ENCODE measurements around the gene KIRREL3. TPM values are rescaled to one million over a fixed set of nuclear protein-coding genes. Genes with fewer than 3 reads are reported as not detected.

Gene KIRREL3
- total and polyA plus RNA-seq, 2 donors (not counting 3 experiments of a cell fraction or from before 2014, with no cell fraction given): not detected

GRCh38 chr11:127023991-127024390, 23.4 kb upstream of the KIRREL3 start:
- dilution Hi-C loops (cut with MboI; ENCODE audit: extremely low pct_ligation_motif_present, low sequenced_read_pairs): no loop called here
- POLR2A ChIA-PET: no interaction called here
- Histone ChIP-seq H3K4me1 (ENCODE audit: control insufficient read depth, extremely low read depth, insufficient read depth, low read length) (no peaks in the 10 kb centered on the region), H3K4me3 (replicated peaks in 1 of 3; ENCODE audit: insufficient read depth in 1 of 3, low read depth in 1 of 3, low read length in 3 of 3) (no peak overlapping the region), H3K4me2 (ENCODE audit: insufficient read depth, low read length) (no peak overlapping the region), H3K9ac (replicated peaks; ENCODE audit: extremely low read depth, insufficient read depth, low read length) (no peak overlapping the region), H3K9me1 (replicated peaks; ENCODE audit: control insufficient read depth, extremely low read depth, insufficient read depth, low read length) (no peaks in the 10 kb centered on the region), H3K79me2 (ENCODE audit: control insufficient read depth, insufficient read depth, low read length) (no peaks in the 10 kb centered on the region), H4K20me1 (replicated peaks; ENCODE audit: control insufficient read depth, extremely low read depth, insufficient read depth, low read length) (no peaks in the 10 kb centered on the region), H3K9me3 (replicated peaks; ENCODE audit: control insufficient read depth, insufficient read depth, low read length) (no peaks in the 10 kb centered on the region), H3K27ac (ENCODE audit: insufficient read depth, low read depth, low read length) (no peak overlapping the region), H3K36me3 (ENCODE audit: control insufficient read depth in 2 of 2, extremely low read depth in 1 of 2, insufficient read depth in 2 of 2, low read length in 2 of 2) (no peaks in the 10 kb centered on the region), H3K27me3 (ENCODE audit: control insufficient read depth in 2 of 2, insufficient read depth in 2 of 2, low read length in 2 of 2) (no peaks in the 10 kb centered on the region), H2AFZ (ENCODE audit: low read depth, low read length) (no peak overlapping the region)
- no peak for TF ChIP-seq CTCF (IDR thresholded peaks at IDR 0.05; ENCODE audit: extremely low read depth in 1 of 2, insufficient read depth in 1 of 2, low read depth in 1 of 2, low read length in 2 of 2)
- no peak for TF ChIP-seq POLR2AphosphoS5 (IDR thresholded peaks at IDR 0.05; ENCODE audit: insufficient read depth, low read depth, low read length)
- TF ChIP-seq GATA2 (IDR thresholded peaks at IDR 0.05; ENCODE audit: insufficient read depth, insufficient read length, low read depth, low read length): no peak
- TF ChIP-seq EZH2 (IDR thresholded peaks at IDR 0.05; ENCODE audit: borderline replicate concordance, low read depth, low read length, severe bottlenecking): no peak
- no peak for TF ChIP-seq MYC (IDR thresholded peaks at IDR 0.05; ENCODE audit: low read depth, low read length)
- TF ChIP-seq MAX (IDR thresholded peaks at IDR 0.05; ENCODE audit: insufficient read depth, insufficient read length): no peak
- no peak for TF ChIP-seq POLR2A (IDR thresholded peaks at IDR 0.05; ENCODE audit: low read depth, low read length)
- no peak for TF ChIP-seq JUN (IDR thresholded peaks at IDR 0.05; ENCODE audit: borderline replicate concordance, insufficient read depth, insufficient read length, low read depth)
- TF ChIP-seq FOS (IDR thresholded peaks at IDR 0.05; ENCODE audit: borderline replicate concordance, insufficient read depth, low read length): no peak
- CTCF ChIA-PET: no interaction called here
- intact Hi-C loops (cut with micrococcal nuclease): no loop called here
- no peak for FAIRE-seq
- no TSS peak for BruUV-seq (replicated peaks)
- no peak for DNase-seq (ENCODE audit: low read depth, low spot score)

Measured in endothelial cell of umbilical vein (primary cell).